GM21526 (cell line): ENCODE measurements around the gene ENTPD1.
"Not testable (repeated sequence)": the region's sequence is repeated elsewhere in the genome, so short reads cannot be mapped to it uniquely, and the experiment has no call there.

Experiments used
- ATAC-seq: cut with Tn5 transposase; IDR thresholded peaks from one replicate; pipeline ENCODE4 v1.9.1; 2021; ENCODE audit warnings: moderate library complexity; ENCODE audit not compliant: unreplicated experiment, low FRiP score

ENTPD1 gene

DNA sequence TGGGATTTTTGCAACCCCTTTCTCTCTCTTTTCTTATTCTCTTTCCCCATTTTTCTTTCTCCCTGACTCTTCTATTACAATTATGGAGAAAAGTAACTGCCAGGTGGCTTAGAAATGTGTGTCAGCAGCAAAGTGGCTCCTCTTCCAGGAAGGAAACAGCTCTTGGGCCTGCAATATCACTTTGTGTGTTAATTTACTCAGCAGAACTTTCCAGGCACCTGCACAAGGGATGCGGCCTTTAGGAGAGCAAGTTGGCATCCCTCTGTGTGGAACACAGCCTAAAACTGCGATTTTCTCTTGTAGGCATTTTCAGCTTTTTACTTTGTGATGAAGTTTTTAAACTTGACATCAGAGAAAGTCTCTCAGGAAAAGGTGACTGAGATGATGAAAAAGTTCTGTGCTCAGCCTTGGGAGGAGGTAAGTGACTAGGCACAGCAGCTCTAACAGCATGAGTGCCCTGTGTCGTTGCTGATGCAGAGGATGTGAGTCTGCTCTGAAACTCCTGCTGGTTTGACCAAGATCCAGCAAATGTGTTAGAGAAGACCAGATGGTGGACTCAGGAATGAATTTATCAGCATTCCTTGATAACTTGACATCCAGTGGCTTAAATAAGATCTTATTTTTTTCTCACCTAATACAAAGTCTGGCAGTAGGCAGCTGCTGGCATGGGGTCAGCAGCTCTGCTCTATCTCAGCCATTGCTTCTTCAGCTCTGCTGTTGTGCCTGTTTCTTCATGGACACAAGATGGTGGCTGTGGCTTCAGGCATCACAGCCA, 104.4 kb downstream of the ENTPD1 start:
- ATAC-seq = no peak

DNA sequence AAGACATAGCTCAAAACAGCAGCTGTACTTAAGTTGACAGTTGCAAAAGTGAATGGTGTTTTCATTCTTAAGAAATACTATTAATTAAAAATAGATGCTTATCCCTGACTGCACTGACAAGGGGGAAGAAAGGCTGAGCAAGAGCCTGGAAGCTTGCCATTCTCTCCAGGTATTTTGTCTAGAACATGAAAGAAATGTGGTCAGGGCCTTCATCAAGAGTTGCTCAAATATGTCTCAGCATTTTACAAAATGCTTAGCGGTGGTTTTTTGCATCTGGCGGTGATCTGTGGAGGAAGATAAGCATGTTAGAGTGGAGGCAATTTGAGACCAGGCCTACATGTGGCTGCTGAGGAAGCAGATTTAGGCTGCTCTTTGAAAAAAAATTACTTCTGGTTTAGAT, 105.4 kb downstream of the ENTPD1 start:
- no peak for ATAC-seq

DNA sequence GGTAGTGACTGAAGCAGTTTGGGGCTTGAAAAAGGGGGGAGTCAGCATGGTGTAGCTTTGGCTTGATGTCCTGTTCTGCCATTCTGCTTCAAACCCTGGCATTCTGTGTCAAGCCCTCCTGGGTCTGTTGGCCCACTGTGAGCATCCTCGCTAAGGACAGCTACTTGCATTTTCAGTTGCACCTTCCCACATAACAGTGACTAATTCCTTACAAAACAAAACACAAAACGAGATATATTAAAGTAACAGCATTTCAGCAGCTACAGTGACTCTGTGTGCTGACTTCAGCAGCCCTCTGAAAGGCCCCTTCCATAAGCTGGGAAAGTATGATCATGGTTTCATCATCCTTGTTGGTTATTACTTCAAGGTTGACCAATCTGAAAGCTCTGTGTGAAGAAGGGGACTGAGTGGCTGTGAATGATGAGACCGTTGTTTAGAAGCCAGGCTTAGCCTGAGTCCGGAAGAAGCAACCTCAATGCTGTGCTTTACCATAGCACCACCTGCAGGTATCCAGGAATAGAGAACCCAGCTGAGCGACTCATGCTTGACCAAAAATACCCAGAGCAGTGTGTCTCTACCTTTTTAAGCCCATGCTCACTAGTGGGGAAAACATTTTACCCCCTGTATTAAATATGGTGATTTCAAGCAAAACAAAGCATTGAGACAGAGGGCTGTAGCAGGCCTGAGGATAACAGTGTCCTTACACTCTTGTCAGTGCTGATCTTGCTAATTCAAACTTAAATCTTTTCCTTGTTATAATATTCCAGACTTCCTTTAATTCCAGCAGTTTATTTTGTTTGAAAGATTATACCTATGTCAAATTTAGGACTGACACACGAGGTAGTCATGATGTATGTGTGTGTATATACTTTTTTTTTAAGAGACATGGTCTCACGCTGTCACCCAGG, 109.2 kb downstream of the ENTPD1 start:
- ATAC-seq = peak; percentile 73

DNA sequence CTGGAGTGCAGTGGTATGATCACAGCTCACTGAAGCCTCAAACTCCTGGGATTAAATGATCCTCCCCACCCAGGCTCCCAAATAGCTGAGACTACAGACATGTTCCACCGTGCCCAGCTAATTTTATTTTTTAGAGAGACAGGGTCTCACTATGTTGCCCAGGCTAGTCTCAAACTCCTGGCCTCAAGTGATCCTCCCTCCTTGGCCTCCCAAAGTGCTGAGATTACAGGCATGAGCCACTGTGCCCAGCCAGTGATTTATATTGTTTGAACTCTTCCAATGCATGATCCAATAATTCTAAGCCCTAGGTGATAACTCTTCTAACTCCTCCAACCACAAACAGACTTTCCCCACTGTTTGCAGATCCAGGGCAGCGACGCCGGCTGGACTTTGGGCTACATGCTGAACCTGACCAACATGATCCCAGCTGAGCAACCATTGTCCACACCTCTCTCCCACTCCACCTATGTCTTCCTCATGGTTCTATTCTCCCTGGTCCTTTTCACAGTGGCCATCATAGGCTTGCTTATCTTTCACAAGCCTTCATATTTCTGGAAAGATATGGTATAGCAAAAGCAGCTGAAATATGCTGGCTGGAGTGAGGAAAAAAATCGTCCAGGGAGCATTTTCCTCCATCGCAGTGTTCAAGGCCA, 110.0 kb downstream of the ENTPD1 start:
- ATAC-seq = no peak

DNA sequence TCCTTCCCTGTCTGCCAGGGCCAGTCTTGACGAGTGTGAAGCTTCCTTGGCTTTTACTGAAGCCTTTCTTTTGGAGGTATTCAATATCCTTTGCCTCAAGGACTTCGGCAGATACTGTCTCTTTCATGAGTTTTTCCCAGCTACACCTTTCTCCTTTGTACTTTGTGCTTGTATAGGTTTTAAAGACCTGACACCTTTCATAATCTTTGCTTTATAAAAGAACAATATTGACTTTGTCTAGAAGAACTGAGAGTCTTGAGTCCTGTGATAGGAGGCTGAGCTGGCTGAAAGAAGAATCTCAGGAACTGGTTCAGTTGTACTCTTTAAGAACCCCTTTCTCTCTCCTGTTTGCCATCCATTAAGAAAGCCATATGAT, 110.5 kb downstream of the ENTPD1 start:
- ATAC-seq = no peak

DNA sequence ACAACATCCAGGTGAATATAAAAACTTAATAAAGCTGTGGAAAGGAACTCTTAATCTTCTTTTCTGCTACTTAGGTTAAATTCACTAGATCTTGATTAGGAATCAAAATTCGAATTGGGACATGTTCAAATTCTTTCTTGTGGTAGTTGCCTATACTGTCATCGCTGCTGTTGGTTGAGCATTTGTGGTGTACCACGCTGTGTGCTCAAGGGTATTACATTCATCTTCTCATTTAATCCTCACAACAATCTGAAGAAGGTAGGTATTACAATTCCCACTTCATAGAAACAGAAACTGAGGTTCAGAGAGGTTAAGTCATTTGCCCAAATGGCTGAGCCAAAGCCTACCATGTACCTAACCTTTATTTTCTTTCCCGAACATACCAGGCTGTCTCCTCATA, 111.9 kb downstream of the ENTPD1 start:
- ATAC-seq = no peak

DNA sequence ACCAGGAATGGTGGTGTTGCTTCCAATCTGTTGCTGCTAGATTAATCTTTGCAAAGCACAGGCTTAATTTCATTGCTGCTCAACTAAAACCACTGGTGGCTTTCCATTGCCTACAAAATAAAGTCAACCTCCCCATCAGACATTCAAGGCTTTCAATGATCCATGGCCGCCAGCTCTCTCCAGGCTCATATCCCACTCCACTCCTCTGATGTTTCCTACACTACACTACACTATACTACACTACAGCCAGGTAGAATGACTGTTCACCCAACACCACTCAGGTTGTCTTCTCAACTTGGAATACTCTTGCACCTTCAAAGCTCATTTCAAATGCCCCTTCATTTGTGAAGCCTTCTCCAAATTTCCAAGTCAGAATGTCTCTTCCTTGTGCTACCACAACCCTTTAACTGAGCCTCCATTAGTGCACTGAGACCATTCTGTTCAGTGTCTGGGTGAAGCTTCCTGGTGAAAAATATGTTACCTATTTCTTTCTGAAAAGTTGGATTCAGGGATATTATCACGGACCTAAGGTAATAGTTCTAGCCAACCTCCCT, 116.3 kb downstream of the ENTPD1 start:
- no peak for ATAC-seq

DNA sequence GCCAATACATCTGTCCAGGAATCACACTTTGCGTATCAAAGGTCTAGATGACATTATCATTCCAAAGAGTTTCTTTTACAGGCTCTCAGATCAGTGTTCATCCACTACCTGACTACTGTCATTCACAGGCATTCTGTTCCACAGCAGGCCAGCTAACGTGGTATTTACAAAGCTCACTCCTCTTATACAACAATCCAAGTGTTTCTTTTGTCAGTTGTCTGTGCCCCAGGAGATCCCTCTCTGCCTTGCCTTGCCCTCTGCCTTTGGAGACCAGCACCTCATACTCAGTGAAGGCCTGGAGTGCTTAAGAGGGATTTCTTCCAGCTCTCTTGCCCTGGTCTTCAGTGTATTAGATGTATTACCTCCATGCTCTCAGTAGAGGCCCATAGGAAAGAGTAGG, 117.2 kb downstream of the ENTPD1 start:
- ATAC-seq = no peak

DNA sequence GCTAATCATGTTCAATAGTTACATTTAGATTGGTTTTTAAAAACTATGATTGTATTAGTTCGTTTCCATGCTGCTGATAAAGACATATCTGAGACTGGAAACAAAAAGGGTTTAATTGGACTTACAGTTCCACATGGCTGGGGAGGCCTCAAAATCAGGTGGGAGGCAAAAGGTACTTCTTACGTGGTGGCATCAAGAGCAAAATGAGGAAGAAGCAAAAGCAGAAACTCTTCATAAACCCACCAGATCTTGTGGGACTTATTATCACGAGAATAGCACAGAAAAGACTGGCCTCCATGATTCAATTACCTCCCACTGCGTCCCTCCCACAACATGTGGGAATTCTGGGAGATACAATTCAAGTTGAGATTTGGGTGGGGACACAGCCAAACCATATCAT, 117.7 kb downstream of the ENTPD1 start:
- no peak for ATAC-seq

DNA sequence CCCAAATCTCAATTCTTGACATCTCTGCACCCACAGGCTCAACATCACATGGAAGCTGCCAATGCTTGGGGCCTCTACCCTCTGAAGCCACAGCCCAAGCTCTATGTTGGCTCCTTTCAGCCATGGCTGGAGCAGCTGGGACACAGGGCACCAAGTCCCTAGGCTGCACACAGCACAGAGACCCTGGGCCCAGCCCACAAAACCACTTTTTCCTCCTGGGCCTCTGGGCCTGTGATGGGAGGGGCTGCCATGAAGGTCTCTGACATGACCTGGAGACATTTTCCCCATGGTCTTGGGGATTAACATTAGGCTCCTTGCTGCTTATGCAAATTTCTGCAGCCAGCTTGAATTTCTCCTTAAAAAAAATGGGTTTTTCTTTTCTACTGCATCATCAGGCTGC, 118.8 kb downstream of the ENTPD1 start:
- not testable (repeated sequence) for ATAC-seq

DNA sequence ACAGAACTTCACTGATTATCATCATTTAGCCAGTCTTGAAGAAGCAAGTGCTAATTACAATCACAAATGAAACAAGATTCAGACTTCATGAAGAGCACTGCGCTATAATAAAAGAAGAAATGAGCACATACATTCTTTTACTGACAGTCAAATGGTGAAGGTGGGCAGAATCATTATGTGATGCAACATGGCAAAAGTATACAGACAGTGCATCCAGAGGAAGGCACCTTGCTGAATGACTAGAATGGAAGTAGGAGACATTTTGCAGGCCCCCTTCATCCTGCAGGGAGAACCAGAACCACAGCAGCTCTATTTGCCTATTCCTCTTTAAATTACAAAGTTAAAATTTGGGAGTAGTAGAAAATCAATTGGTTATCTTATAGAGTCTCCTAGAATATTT, 120.8 kb downstream of the ENTPD1 start:
- no peak for ATAC-seq

DNA sequence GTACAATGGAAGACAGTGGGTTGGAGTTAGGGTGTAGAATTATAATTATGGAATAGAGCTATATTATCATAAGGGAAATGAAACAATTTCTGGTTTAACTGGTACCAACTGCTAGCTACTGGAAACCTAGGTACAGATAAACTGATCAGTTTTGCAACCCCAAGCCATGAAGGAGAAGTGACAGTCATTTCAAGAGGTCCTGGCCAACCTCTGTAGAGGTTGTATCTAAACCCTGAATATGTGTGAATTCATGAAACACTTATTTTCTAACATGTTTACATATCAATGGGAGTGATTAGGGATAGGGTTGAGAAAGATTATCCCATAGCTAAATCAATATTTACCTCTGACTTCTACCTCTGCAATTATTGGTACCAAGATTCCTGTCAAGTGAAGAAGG, 121.9 kb downstream of the ENTPD1 start:
- no peak for ATAC-seq

DNA sequence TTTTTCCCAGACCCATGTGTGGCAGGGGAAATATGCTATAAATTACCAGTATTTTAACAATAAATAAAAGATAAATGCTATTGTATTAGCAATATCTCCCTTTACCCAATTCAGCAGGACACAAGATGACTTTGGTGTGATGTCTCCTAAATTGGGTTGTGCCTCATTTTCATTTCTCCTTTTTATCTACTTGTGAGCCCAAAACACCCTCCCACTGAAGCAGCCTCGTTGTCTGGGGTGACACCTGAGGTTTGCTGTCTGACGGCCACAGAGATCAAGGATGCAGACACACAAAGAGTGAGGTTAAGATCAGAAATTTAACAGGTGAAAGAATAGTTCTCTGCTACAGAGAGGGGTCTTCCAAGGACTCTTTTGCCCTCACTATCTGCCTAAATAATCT, 124.7 kb downstream of the ENTPD1 start:
- peak; percentile 50 for ATAC-seq

DNA sequence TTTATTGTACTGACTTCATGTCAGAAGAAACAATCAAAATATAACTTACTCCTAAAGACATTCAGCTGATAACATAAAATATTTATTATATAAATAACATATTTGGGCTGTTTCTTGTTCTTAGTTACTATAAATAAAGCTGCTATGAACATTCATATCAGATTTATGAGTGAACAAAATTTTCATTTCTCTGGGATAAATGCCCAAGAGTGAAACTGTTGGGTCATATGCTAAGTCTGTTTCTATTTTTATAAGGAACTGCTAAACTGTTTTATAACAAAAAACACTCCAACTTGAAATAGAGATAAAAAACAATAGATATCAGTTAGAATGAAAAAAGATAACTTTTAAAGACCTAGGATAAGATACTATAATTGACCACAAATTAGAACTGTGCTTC, 125.4 kb downstream of the ENTPD1 start:
- ATAC-seq = no peak

DNA sequence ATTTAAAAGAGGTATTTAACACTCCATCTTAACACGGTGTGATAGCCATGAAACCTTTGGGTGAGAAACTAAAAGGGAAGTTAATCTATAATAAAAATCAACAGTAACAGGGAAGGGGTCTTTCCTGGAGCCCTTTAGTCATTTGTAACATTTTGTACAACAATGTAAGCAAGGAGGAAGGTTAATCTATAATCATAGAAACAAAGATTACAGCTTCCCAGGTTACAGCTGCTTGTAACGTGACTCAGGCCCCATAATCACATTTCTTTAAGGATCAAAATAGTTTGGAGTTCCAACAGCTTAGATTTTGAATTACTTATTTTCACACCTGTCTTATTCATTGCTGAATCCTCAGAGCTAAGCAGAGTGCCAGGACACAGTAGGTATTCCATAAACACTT, 133.9 kb downstream of the ENTPD1 start:
- no peak for ATAC-seq

DNA sequence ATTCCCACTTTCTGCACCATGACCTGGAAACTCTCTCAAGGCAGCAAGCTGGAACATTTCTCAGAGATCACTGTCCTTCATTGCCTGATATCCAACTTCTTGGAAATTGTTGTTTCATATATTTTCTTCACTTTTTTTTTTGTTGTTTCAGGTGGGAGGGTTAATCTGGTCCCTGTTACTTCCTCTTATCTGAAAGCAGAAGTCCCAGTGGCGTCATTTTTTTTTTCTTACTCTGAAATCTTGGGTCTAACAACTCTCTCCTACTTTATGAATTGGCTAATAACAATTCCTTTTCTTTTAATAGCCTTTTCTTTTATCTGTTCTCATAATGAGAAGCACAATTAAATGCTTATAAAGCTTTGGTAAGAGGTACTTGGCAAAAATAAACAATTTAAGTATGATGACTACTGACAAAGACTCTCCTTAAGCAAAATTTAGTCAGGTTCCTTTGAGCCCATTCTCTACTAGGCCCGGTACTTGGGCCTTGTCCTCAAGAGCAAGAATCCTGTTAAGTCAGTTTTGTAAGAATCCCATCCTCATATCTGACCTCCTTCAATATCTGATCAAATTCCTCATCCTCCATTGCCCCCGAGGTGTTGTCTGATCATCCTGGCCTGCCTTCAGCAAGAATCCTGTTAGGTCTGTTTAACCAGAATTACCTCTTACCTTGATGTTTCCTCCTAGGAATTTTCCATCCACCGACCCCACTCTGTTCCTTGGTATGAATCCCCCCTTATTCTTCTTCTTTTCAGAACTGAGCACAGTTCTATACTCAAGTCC, 140.3 kb downstream of the ENTPD1 start:
- no peak for ATAC-seq

DNA sequence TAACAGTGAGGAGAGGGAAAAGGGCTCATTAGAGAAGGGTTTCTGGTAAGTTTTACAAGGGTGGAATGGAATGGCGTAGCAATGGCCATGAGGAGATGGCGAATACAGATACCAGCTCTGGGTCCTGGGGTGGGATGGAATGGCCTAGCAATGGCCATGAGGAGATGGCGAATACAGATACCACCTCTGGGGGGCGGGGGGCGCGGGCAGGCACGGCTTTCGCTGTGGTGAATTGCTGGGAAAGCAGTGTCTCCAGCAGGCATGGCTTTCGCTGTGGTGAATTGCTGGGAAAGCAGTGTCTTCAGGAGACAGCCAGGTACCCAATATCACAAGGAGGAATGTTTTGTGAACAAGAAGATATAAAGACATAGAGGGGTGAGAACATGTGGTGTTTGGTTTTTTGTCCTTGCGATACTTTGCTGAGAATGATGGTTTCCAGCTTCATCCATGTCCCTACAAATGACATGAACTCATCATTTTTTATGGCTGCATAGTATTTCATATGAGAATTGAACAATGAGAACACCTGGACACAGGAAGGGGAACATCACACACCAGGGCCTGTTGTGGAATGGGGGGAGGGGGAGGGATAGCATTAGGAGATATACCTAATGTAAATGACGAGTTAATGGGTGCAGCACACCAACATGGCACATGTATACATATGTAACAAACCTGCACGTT, 150.1 kb downstream of the ENTPD1 start:
- not testable (repeated sequence) for ATAC-seq

DNA sequence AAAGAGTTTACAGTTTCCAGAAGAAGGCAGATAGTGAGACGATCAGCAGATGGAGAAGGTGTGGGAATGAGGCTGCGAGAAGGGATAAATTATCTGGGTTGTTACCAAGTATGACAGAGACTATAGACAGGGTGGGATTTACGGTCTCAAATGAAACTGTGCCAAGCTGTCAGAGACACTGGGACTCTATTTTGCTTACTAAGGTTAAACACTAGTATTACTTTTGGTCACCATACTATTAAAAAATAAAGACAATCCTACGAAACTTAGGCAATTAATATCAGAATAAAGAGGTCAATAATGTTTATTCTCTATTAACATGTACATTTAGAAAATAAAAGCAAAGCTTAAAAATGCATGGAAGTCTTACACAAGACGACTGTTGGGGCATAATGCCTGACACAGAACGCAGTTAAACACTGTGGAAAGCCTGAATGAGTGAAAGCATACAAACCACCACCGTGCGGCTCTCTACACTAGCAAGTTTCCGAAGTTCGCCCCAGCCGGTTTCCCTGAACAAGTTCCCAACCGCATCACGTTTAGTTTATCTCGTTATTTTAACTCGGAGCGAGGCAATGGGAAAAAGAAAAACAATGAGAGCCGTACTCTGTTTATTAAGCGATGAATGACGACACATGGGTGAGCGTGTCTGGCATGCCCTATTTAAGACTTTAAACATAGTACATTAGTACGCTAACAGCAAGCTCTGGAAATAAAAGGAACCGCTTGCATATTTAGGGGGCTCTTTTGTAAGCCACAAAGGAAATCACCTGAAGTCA, 150.9 kb downstream of the ENTPD1 start:
- ATAC-seq = peak; percentile 36
